ENCODE data around the gene NOS1. TPM values are rescaled to one million over a fixed set of nuclear protein-coding genes. Genes with fewer than 3 reads are reported as not detected.

NOS1 gene
- total RNA-seq, 1 donor from 2014 or later: 0.26 TPM

DNA sequence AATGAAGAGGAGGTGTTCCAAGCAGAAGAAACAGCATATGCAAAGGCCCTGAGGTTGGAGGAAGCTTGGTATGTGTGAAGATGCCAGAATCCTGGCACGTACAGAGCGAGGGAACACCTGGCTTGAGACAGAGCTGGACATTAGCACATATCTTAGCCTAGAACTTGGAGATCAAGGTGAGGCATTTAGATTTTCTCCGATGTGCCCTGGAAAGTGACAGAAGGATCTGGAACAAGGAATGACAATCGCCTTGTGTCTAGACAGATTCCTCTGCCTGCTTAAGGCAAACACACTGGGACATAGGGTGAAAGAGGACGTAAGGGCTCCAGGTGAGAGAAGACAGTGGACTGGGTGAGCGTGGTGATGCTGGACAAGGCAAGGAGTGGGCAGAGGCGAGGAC, 32.2 kb upstream of the NOS1 start:
- DNase-seq (ENCODE audit: low read depth): no peak
- TF ChIP-seq, protein P1, sequence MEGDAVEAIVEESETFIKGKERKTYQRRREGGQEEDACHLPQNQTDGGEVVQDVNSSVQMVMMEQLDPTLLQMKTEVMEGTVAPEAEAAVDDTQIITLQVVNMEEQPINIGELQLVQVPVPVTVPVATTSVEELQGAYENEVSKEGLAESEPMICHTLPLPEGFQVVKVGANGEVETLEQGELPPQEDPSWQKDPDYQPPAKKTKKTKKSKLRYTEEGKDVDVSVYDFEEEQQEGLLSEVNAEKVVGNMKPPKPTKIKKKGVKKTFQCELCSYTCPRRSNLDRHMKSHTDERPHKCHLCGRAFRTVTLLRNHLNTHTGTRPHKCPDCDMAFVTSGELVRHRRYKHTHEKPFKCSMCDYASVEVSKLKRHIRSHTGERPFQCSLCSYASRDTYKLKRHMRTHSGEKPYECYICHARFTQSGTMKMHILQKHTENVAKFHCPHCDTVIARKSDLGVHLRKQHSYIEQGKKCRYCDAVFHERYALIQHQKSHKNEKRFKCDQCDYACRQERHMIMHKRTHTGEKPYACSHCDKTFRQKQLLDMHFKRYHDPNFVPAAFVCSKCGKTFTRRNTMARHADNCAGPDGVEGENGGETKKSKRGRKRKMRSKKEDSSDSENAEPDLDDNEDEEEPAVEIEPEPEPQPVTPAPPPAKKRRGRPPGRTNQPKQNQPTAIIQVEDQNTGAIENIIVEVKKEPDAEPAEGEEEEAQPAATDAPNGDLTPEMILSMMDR (IDR thresholded peaks at IDR 0.05; ENCODE audit: insufficient read depth, low read length, severe bottlenecking): no peak
- no peak for FAIRE-seq
- Histone ChIP-seq H3K27me3 (ENCODE audit: control insufficient read depth, insufficient read depth, low read length) (no peaks in the 10 kb centered on the region), H3K4me3 (ENCODE audit: low read depth, low read length) (no peak overlapping the region), H3K36me3 (ENCODE audit: control insufficient read depth, insufficient read depth, low read length) (no peaks in the 10 kb centered on the region)

DNA sequence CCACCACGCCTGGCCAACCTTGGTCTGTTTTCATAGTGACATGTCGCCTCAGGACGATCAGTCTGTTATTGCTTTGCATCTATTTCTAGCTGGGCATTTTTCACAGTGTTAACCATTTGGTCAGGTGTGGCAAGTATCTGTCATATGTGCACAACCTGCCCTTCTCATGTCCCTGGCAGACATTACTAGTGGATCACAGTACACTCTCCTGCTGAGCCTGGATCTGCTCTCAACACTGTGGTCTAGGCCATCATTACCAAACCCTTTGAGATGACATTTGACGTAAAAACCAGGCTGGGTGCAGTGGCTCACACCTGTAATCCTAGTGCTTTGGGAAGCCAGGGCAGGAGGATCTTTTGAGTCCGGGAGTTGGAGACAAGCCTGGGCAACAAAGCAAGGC, 29.4 kb upstream of the NOS1 start:
- DNase-seq (ENCODE audit: low read depth) (no peak), FAIRE-seq (no peak)
- Histone ChIP-seq H3K4me3 (ENCODE audit: low read depth, low read length) (no peak overlapping the region), H3K36me3 (ENCODE audit: control insufficient read depth, insufficient read depth, low read length) (no peaks in the 10 kb centered on the region), H3K27me3 (ENCODE audit: control insufficient read depth, insufficient read depth, low read length) (no peaks in the 10 kb centered on the region)
- TF ChIP-seq, protein P1 (IDR thresholded peaks at IDR 0.05; ENCODE audit: insufficient read depth, low read length, severe bottlenecking): no peak

DNA sequence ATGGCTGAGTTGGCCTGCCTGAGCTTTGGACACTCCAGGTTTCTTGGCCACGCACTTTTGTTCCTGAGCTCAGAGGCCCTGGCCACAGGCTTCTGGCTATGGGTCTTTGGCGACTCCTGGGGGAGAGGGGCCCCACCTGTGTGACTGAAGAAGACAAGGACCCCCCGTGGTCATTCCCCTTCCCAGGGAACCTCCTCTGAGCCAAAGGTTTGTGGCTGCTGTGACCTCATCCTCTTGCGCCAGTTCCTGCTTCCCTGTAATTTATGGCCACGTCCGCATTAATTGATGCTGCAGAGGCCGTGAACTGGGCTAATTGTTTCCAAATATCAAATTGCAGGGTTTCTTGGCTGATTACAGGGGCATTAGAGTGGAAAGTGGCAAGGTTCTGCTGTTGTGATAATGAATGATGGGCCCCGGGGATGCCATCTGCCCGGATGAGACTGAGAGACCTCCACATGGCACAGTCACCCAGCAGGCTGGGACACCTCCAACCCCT, 27.6 kb upstream of the NOS1 start:
- FAIRE-seq: no peak
- H3K27me3 ChIP-seq (ENCODE audit: control insufficient read depth, insufficient read depth, low read length): no peaks in the 10 kb centered on the region
- no peak overlapping the region for H3K4me3 ChIP-seq (ENCODE audit: low read depth, low read length)
- no peak for DNase-seq (ENCODE audit: low read depth)
- TF ChIP-seq, protein P1 (IDR thresholded peaks at IDR 0.05; ENCODE audit: insufficient read depth, low read length, severe bottlenecking): no peak
- no peaks in the 10 kb centered on the region for H3K36me3 ChIP-seq (ENCODE audit: control insufficient read depth, insufficient read depth, low read length)

DNA sequence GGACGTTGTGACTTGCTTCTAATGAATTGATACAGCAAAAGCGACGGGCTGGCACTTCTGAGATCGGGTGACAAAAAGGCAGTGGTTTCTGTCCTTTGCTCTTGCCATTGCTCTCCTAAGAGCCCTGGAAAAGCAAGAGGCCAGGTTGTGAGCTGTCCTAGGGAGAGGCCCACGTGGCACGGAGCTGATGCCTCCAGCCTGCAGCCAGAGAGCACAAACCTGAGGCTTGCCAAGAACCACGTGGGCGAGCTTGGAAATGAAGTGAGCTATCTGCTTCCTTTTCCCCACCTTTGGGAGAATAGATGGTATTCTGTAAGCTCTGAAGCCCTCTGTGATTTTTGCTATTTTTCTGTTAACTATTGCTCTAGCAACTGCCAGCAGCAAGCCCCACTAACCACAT, 26.4 kb upstream of the NOS1 start:
- TF ChIP-seq, protein P1 (IDR thresholded peaks at IDR 0.05; ENCODE audit: insufficient read depth, low read length, severe bottlenecking): no peak
- FAIRE-seq: no peak
- DNase-seq (ENCODE audit: low read depth): no peak
- Histone ChIP-seq H3K36me3 (ENCODE audit: control insufficient read depth, insufficient read depth, low read length) (no peaks in the 10 kb centered on the region), H3K27me3 (ENCODE audit: control insufficient read depth, insufficient read depth, low read length) (no peaks in the 10 kb centered on the region), H3K4me3 (ENCODE audit: low read depth, low read length) (no peak overlapping the region)

DNA sequence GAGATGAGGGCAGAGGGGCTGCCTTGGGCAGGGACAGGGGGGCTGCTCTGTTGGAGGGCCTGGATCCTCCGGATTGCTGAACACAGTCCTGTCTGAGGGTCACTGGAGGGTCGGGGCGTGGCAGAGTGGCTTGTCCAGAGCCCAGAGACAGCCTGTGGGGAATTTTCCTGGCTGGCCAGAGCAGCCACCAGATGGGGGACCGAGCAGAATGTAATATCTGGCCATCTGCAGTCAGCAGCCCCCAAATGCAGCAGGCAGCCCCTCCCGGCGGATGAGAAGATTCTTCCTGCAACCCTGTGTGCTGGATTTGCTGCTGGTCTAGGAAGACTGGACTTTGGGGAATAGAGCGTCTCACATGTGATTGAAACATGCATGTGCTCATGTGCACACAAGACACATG, 23.3 kb upstream of the NOS1 start:
- Histone ChIP-seq H3K36me3 (ENCODE audit: control insufficient read depth, insufficient read depth, low read length) (no peaks in the 10 kb centered on the region), H3K27me3 (ENCODE audit: control insufficient read depth, insufficient read depth, low read length) (no peaks in the 10 kb centered on the region), H3K4me3 (ENCODE audit: low read depth, low read length) (no peak overlapping the region)
- DNase-seq (ENCODE audit: low read depth): no peak
- FAIRE-seq: no peak
- TF ChIP-seq, protein P1 (IDR thresholded peaks at IDR 0.05; ENCODE audit: insufficient read depth, low read length, severe bottlenecking): no peak

DNA sequence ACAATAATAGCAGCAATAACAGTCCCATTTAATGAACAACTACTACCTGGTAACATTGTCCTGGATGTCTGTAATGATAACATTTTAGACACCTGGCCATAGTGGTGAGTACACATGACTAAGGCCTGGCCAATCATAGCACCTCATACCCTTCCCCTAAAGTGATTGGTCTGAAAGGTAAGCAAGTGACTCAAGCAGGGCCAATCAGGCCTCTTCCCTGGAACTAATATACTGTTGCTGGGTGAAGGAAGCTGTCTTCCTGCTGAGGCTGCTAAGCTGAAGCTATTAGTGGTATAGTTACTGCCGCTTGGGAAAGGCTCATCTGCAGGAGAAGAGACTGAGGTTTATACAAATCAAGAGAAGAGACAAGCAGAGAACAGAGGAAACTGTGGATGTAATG, 18.7 kb upstream of the NOS1 start:
- FAIRE-seq (peak; percentile 66), DNase-seq (ENCODE audit: low read depth) (no peak)
- Histone ChIP-seq H3K4me3 (ENCODE audit: low read depth, low read length) (no peak overlapping the region), H3K36me3 (ENCODE audit: control insufficient read depth, insufficient read depth, low read length) (no peaks in the 10 kb centered on the region), H3K27me3 (ENCODE audit: control insufficient read depth, insufficient read depth, low read length) (no peaks in the 10 kb centered on the region)
- TF ChIP-seq, protein P1 (IDR thresholded peaks at IDR 0.05; ENCODE audit: insufficient read depth, low read length, severe bottlenecking): no peak
